C4-2B (cell line): ENCODE results near the gene PCDHA1.

Source experiments
- H3K27ac ChIP-seq: fragments of 450-650 bp; 2 replicates; pipeline ENCODE4 v1.5.1; 2017
- CTCF ChIP-seq: fragments of 450-650 bp; conservative IDR thresholded peaks from 2 replicates; pipeline ENCODE4 v1.5.1; 2017; ENCODE audit warnings: mild to moderate bottlenecking
- ZFX ChIP-seq: fragments of 450-650 bp; IDR thresholded peaks from 2 replicates; pipeline ENCODE4 v1.6.1; 2017

Gene PCDHA1

GRCh38 chr5:140988100-140988499, 202.2 kb downstream of the PCDHA1 start:
- no peak for TF ChIP-seq CTCF
- TF ChIP-seq ZFX, result no peak
- H3K27ac ChIP-seq, result no peak overlapping the region

- TF ChIP-seq ZFX (no peak), CTCF (no peak)
- no peak overlapping the region for H3K27ac ChIP-seq
These were observed 202.7 kb downstream of the PCDHA1 start for GRCh38 chr5:140988608-140989007.

- TF ChIP-seq CTCF (no peak), ZFX (no peak)
These were observed 203.5 kb downstream of the PCDHA1 start for GRCh38 chr5:140989254-140990020.

GRCh38 chr5:140992828-140993227, 206.9 kb downstream of the PCDHA1 start:
- no peak for TF ChIP-seq ZFX
- TF ChIP-seq CTCF, result no peak
- no peak overlapping the region for H3K27ac ChIP-seq

More at GRCh38 chr5:140989254-140990020, 203.5 kb downstream of the PCDHA1 start:
- H3K27ac ChIP-seq, result no peak overlapping the region

GRCh38 chr5:140996060-140996459, 210.1 kb downstream of the PCDHA1 start:
- TF ChIP-seq CTCF (no peak), ZFX (no peak)
- H3K27ac ChIP-seq, result no peak overlapping the region

GRCh38 chr5:140998921-140999410, 213.0 kb downstream of the PCDHA1 start:
- H3K27ac ChIP-seq, result no peak overlapping the region
- TF ChIP-seq ZFX (no peak), CTCF (no peak)

GRCh38 chr5:141001446-141001843, 215.5 kb downstream of the PCDHA1 start:
- TF ChIP-seq CTCF (no peak), ZFX (no peak)
- H3K27ac ChIP-seq, result no peak overlapping the region
